OCI-LY1 (cell line): ENCODE measurements around the gene DRC1.

Experiments used
- H2AFZ ChIP-seq: fragments of 200-600 bp; sonication (generic), shearing (Covaris generic); 2 replicates; pipeline ENCODE4 v1.6.0; 2014; ENCODE audit warnings: antibody characterized with exemption, mild to moderate bottlenecking, low read length
- H3F3A ChIP-seq: fragments of 200-600 bp; sonication (generic), shearing (Covaris generic); 2 replicates; pipeline ENCODE4 v1.6.0; 2014; ENCODE audit warnings: mild to moderate bottlenecking, antibody characterized with exemption, low read length, moderate library complexity; ENCODE audit not compliant: insufficient read depth
- H3K27ac ChIP-seq: fragments of 200-600 bp; sonication (generic); 2 replicates; pipeline ENCODE4 v1.5.1; 2014; ENCODE audit warnings: low read length, mixed run types, mild to moderate bottlenecking, low read depth; ENCODE audit not compliant: poor library complexity, severe bottlenecking
- H3K27me3 ChIP-seq: fragments of 200-600 bp; sonication (generic); 2 replicates; pipeline ENCODE4 v1.6.0; 2014; ENCODE audit warnings: antibody characterized with exemption, mild to moderate bottlenecking, low read length, moderate library complexity; ENCODE audit not compliant: insufficient read depth
- H3K36me3 ChIP-seq: fragments of 200-600 bp; sonication (generic); 2 replicates; pipeline ENCODE4 v1.6.1; 2014; ENCODE audit warnings: mild to moderate bottlenecking, antibody characterized with exemption, low read length, moderate library complexity, mixed read lengths; ENCODE audit not compliant: insufficient read depth
- H3K4me1 ChIP-seq: fragments of 200-600 bp; sonication (generic); 2 replicates; pipeline ENCODE4 v1.5.1; 2014; ENCODE audit warnings: mild to moderate bottlenecking, low read length, moderate library complexity; ENCODE audit not compliant: insufficient read depth, severe bottlenecking
- H3K4me2 ChIP-seq: fragments of 200-600 bp; sonication (generic), shearing (Covaris generic); 2 replicates; pipeline ENCODE4 v1.6.1; 2014; ENCODE audit warnings: low read length
- H3K4me3 ChIP-seq: fragments of 200-600 bp; sonication (generic); 2 replicates; pipeline ENCODE4 v1.5.1; 2014; ENCODE audit warnings: low read length, low read depth, mild to moderate bottlenecking, mixed read lengths; ENCODE audit not compliant: poor library complexity, severe bottlenecking
- H3K79me2 ChIP-seq: fragments of 200-600 bp; shearing (Covaris generic); 2 replicates; pipeline ENCODE4 v1.6.1; 2016; ENCODE audit warnings: mixed run types, low read length, mixed read lengths; ENCODE audit not compliant: insufficient read depth
- H3K9ac ChIP-seq: fragments of 200-600 bp; sonication (generic), shearing (Covaris generic); 2 replicates; pipeline ENCODE4 v1.6.1; 2014; ENCODE audit warnings: mild to moderate bottlenecking, low read length, mixed read lengths
- H3K9me2 ChIP-seq: fragments of 200-600 bp; sonication (generic), shearing (Covaris generic); 2 replicates; pipeline ENCODE4 v1.6.1; 2014; ENCODE audit warnings: low read depth, mild to moderate bottlenecking, low read length, mixed read lengths
- H3K9me3 ChIP-seq: fragments of 200-600 bp; shearing (Covaris generic); 2 replicates; pipeline ENCODE4 v1.6.1; 2014; ENCODE audit warnings: low read length, mixed read lengths
- H4K20me1 ChIP-seq: fragments of 200-600 bp; sonication (generic), shearing (Covaris generic); 2 replicates; pipeline ENCODE4 v1.6.0; 2016; ENCODE audit warnings: mild to moderate bottlenecking, low read length; ENCODE audit not compliant: insufficient read depth
- CTCF ChIP-seq: fragments of 200-600 bp; sonication (generic), shearing (Covaris generic); IDR thresholded peaks from 2 replicates; pipeline ENCODE4 v1.5.1; 2017; ENCODE audit warnings: mild to moderate bottlenecking, antibody characterized with exemption, low read length, moderate library complexity, mixed read lengths
- EZH2 ChIP-seq: fragments of 200-600 bp; sonication (generic), shearing (Covaris generic); IDR thresholded peaks from 2 replicates; pipeline ENCODE4 v1.8.0; 2017; ENCODE audit warnings: borderline replicate concordance, mixed run types, mild to moderate bottlenecking, antibody characterized with exemption, low read length, moderate library complexity, mixed read lengths

The DRC1 gene

DNA sequence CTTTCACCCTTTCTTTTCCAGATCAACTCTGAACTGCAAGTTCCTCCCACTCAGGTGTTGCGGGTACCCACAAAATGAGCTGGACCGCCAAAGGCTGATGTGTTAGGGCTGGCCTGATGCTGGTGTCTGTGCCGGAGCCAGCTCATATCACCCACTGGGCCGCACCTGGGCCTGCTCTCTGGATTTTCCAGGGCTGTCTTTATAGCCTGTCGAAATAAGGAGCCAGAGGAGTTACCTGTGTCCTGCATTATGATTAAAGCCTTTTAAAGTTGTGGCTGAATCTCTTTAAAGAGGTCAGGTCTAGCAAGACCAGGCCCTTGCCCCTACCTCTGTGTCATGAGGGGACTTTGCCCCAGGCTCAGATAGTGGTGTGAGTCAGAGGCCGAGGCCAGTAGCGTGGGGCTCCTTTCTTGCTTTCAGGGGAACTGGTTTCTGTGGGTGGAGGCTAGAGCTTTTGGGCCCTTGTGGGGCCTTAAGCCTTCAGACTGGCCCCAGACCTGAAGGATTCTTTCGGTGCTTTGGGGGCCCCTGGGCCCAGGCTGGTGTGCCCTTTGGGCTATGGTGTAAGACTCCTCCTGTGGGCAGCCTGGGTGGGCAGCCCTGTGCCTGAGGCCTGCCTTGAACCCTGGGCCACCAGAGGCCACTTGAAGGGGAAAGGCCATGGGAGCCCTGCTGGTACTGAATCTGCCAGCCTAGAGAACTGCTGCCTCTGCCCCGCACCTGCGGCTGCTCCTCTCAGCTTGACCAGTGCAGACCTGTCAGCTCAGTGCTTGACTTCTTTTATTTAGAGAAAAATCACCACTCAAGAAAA lies 54.9 kb downstream of the DRC1 start:
- peaks cover 2% of the 10 kb centered on the region; the same call in 1 of the 2 replicates for H3K27me3 ChIP-seq
- H3K4me3 ChIP-seq = no peak overlapping the region
- no peaks in the 10 kb centered on the region for H3K79me2 ChIP-seq
- no peaks in the 10 kb centered on the region for H3K4me1 ChIP-seq
- H4K20me1 ChIP-seq = no peaks in the 10 kb centered on the region
- H3F3A ChIP-seq = no peaks in the 10 kb centered on the region
- H2AFZ ChIP-seq = no peak overlapping the region
- H3K9me3 ChIP-seq = no peaks in the 10 kb centered on the region
- no peak overlapping the region for H3K9ac ChIP-seq
- no peaks in the 10 kb centered on the region for H3K36me3 ChIP-seq
- no peaks in the 10 kb centered on the region for H3K9me2 ChIP-seq
- no peak overlapping the region for H3K27ac ChIP-seq
- H3K4me2 ChIP-seq = no peak overlapping the region
- TF ChIP-seq EZH2 = no peak
- TF ChIP-seq CTCF = no peak

- Histone ChIP-seq H3K4me1 (no peaks in the 10 kb centered on the region), H4K20me1 (no peaks in the 10 kb centered on the region), H3K4me3 (no peak overlapping the region), H3K36me3 (no peaks in the 10 kb centered on the region), H3K9ac (no peak overlapping the region), H3K4me2 (no peak overlapping the region), H3F3A (no peaks in the 10 kb centered on the region), H3K79me2 (no peaks in the 10 kb centered on the region), H3K27ac (no peak overlapping the region), H3K9me3 (no peaks in the 10 kb centered on the region), H2AFZ (no peak overlapping the region), H3K9me2 (no peaks in the 10 kb centered on the region), H3K27me3 (no peaks in the 10 kb centered on the region)
- TF ChIP-seq EZH2 (no peak), CTCF (no peak)
Observed at GRCh38 chr2:26457251-26457666, 55.5 kb downstream of the DRC1 start.

- H2AFZ ChIP-seq = no peak overlapping the region
- no peaks in the 10 kb centered on the region for H3F3A ChIP-seq
- no peak overlapping the region for H3K4me3 ChIP-seq
- H3K27ac ChIP-seq = no peak overlapping the region
- H3K4me2 ChIP-seq = no peak overlapping the region
- no peaks in the 10 kb centered on the region for H3K79me2 ChIP-seq
- no peak overlapping the region for H3K9ac ChIP-seq
- no peak for TF ChIP-seq EZH2
- no peak for TF ChIP-seq CTCF
- H4K20me1 ChIP-seq = no peaks in the 10 kb centered on the region
- H3K27me3 ChIP-seq = no peaks in the 10 kb centered on the region
- no peaks in the 10 kb centered on the region for H3K9me2 ChIP-seq
- H3K4me1 ChIP-seq = no peaks in the 10 kb centered on the region
- no peaks in the 10 kb centered on the region for H3K36me3 ChIP-seq
- H3K9me3 ChIP-seq = no peaks in the 10 kb centered on the region
Observed at GRCh38 chr2:26457695-26458364, 56.1 kb downstream of the DRC1 start.
